B cell (primary cell): Measurements from ENCODE around the gene PPT1. TPM values are rescaled to one million over a fixed set of nuclear protein-coding genes. Genes with fewer than 3 reads are reported as not detected.

Experiments
- polyA plus RNA-seq: library from polyadenylated mRNA; depleted of rRNA; stranded (reverse); fragments of >200 nt; gene quantifications from 2 replicates; pipeline ENCODE4 v1.2.3, GENCODE V29; 2012
- total RNA-seq, 2 donors: library from RNA; stranded (reverse); fragments of 120-200 nt in 1 of 2; gene quantifications; 1 replicate in 1 of 2; 2 replicates in 1 of 2; pipeline versions ENCODE4 v1.2.3 to v1.2.4, GENCODE V29; 2013 to 2022

PPT1 gene
- total and polyA plus RNA-seq, 2 donors (not counting 1 experiment from before 2014, with no cell fraction given): 10.4 to 38.2 TPM

Other genes starting within 250 kb of the PPT1 start
- 22.2 and 25.8 TPM in 2 replicates for gene TRIT1, start 213.7 kb downstream of the PPT1 start, total RNA-seq
- gene TRIT1, start 213.7 kb downstream of the PPT1 start, polyA plus RNA-seq: 8.9 and 9.4 TPM in 2 replicates
- 0.49 and 0.62 TPM in 2 replicates for gene MYCL, start 195.3 kb downstream of the PPT1 start, total RNA-seq
- 0.03 and 0.07 TPM in 2 replicates for gene MYCL, start 195.3 kb downstream of the PPT1 start, polyA plus RNA-seq
- 3.9 TPM in 2 replicates for gene MFSD2A, start 142.1 kb downstream of the PPT1 start, total RNA-seq
- gene MFSD2A, start 142.1 kb downstream of the PPT1 start, polyA plus RNA-seq: 1.8 and 5.5 TPM in 2 replicates
- gene CAP1, start 56.5 kb downstream of the PPT1 start, total RNA-seq: 195 and 203 TPM in 2 replicates
- 146 and 175 TPM in 2 replicates for gene CAP1, start 56.5 kb downstream of the PPT1 start, polyA plus RNA-seq
- 21.4 and 21.9 TPM in 2 replicates for gene RLF, start 64.1 kb upstream of the PPT1 start, total RNA-seq
- 7.8 and 13.8 TPM in 2 replicates for gene RLF, start 64.1 kb upstream of the PPT1 start, polyA plus RNA-seq
- not detected in 2 replicates for gene TMCO2, start 150.7 kb upstream of the PPT1 start, total RNA-seq
- not detected in 2 replicates for gene TMCO2, start 150.7 kb upstream of the PPT1 start, polyA plus RNA-seq
- gene ZMPSTE24, start 161.0 kb upstream of the PPT1 start, total RNA-seq: 14.0 and 18.5 TPM in 2 replicates
- gene ZMPSTE24, start 161.0 kb upstream of the PPT1 start, polyA plus RNA-seq: 3.5 and 6.4 TPM in 2 replicates
- 14.8 and 14.9 TPM in 2 replicates for gene COL9A2, start 220.0 kb upstream of the PPT1 start, total RNA-seq
- gene COL9A2, start 220.0 kb upstream of the PPT1 start, polyA plus RNA-seq: 29.6 and 30.6 TPM in 2 replicates